Measurements from ENCODE around the gene GRIFIN.

Gene GRIFIN

GRCh38 chr7:2476298-2476697 lies at the start of gene GRIFIN:
GRIFIN (minus strand) TSS chr7:2476398; CDS start chr7:2476383, 15 bp downstream.
- TF ChIP-seq CTCF (IDR thresholded peaks at IDR 0.05; ENCODE audit: low read length) (no peak), EZH2 (IDR thresholded peaks at IDR 0.05; ENCODE audit: borderline replicate concordance, low read length) (no peak)
- H3K27ac ChIP-seq (ENCODE audit: low read depth, low read length, poor library complexity, severe bottlenecking): no peak within 1 kb of the TSS

GRCh38 chr7:2524808-2525657 lies 48.8 kb upstream of the GRIFIN start:
- Histone ChIP-seq H3K9ac (ENCODE audit: low read length) (no peak overlapping the region), H3F3A (ENCODE audit: insufficient read depth, low read length) (no peaks in the 10 kb centered on the region), H2AFZ (ENCODE audit: low read length) (no peak overlapping the region), H3K79me2 (ENCODE audit: insufficient read depth, low read length) (no peaks in the 10 kb centered on the region), H3K9me2 (ENCODE audit: low read depth, low read length) (no peaks in the 10 kb centered on the region), H4K20me1 (ENCODE audit: insufficient read depth, low read length) (no peaks in the 10 kb centered on the region), H3K27ac (ENCODE audit: low read depth, low read length, poor library complexity, severe bottlenecking) (no peak overlapping the region), H3K4me3 (ENCODE audit: low read depth, low read length, poor library complexity, severe bottlenecking) (no peak overlapping the region), H3K4me1 (ENCODE audit: insufficient read depth, low read length, severe bottlenecking) (no peaks in the 10 kb centered on the region), H3K9me3 (ENCODE audit: low read length) (no peaks in the 10 kb centered on the region), H3K27me3 (ENCODE audit: insufficient read depth, low read length) (peaks cover 27% of the 10 kb centered on the region), H3K36me3 (ENCODE audit: insufficient read depth, low read length) (no peaks in the 10 kb centered on the region), H3K4me2 (ENCODE audit: low read length) (no peak overlapping the region)
- no peak for TF ChIP-seq CTCF (IDR thresholded peaks at IDR 0.05; ENCODE audit: low read length)
- TF ChIP-seq EZH2 (IDR thresholded peaks at IDR 0.05; ENCODE audit: borderline replicate concordance, low read length): no peak

More at GRCh38 chr7:2476298-2476697, at the start of gene GRIFIN:
- H3K9ac ChIP-seq (ENCODE audit: low read length): no peak within 1 kb of the TSS
- H3K4me2 ChIP-seq (ENCODE audit: low read length): no peak within 1 kb of the TSS
- H3F3A ChIP-seq (ENCODE audit: insufficient read depth, low read length): no peaks in the 10 kb centered on the region
- H3K4me3 ChIP-seq (ENCODE audit: low read depth, low read length, poor library complexity, severe bottlenecking): no peak within 1 kb of the TSS
- no peaks in the 10 kb centered on the region for H4K20me1 ChIP-seq (ENCODE audit: insufficient read depth, low read length)
- no peaks in the 10 kb centered on the region for H3K36me3 ChIP-seq (ENCODE audit: insufficient read depth, low read length)
- no peak within 1 kb of the TSS for H2AFZ ChIP-seq (ENCODE audit: low read length)
- H3K27me3 ChIP-seq (ENCODE audit: insufficient read depth, low read length): peaks cover 6% of the 10 kb centered on the region
- no peaks in the 10 kb centered on the region for H3K9me3 ChIP-seq (ENCODE audit: low read length)
- no peaks in the 10 kb centered on the region for H3K4me1 ChIP-seq (ENCODE audit: insufficient read depth, low read length, severe bottlenecking)
- no peaks in the 10 kb centered on the region for H3K79me2 ChIP-seq (ENCODE audit: insufficient read depth, low read length)
- H3K9me2 ChIP-seq (ENCODE audit: low read depth, low read length): no peaks in the 10 kb centered on the region

- Histone ChIP-seq H3K9me3 (ENCODE audit: low read length) (no peaks in the 10 kb centered on the region), H3K27me3 (ENCODE audit: insufficient read depth, low read length) (peaks cover 27% of the 10 kb centered on the region), H3K4me1 (ENCODE audit: insufficient read depth, low read length, severe bottlenecking) (peaks cover 1% of the 10 kb centered on the region), H2AFZ (ENCODE audit: low read length) (no peak overlapping the region), H3K9ac (ENCODE audit: low read length) (no peak overlapping the region), H4K20me1 (ENCODE audit: insufficient read depth, low read length) (no peaks in the 10 kb centered on the region), H3K4me3 (ENCODE audit: low read depth, low read length, poor library complexity, severe bottlenecking) (no peak overlapping the region), H3F3A (ENCODE audit: insufficient read depth, low read length) (no peaks in the 10 kb centered on the region), H3K4me2 (ENCODE audit: low read length) (no peak overlapping the region), H3K79me2 (ENCODE audit: insufficient read depth, low read length) (no peaks in the 10 kb centered on the region), H3K36me3 (ENCODE audit: insufficient read depth, low read length) (no peaks in the 10 kb centered on the region), H3K9me2 (ENCODE audit: low read depth, low read length) (no peaks in the 10 kb centered on the region), H3K27ac (ENCODE audit: low read depth, low read length, poor library complexity, severe bottlenecking) (no peak overlapping the region)
- TF ChIP-seq CTCF (IDR thresholded peaks at IDR 0.05; ENCODE audit: low read length) (no peak), EZH2 (IDR thresholded peaks at IDR 0.05; ENCODE audit: borderline replicate concordance, low read length) (no peak)
Observed at GRCh38 chr7:2523941-2524807, 48.0 kb upstream of the GRIFIN start.
